ENCODE data around the gene ALDH1A1. TPM values are rescaled to one million over a fixed set of nuclear protein-coding genes. Genes with fewer than 3 reads are reported as not detected.

The ALDH1A1 gene
- total RNA-seq, 1 experiment from 2014 or later, result 1.9 TPM

GRCh38 chr9:72919246-72919945 is 33.5 kb downstream of the ALDH1A1 start:
- ATAC-seq, result no peak
- Mint-ChIP-seq H3K27me3 (ENCODE audit: low read depth) (no peaks in the 10 kb centered on the region), H3K36me3 (no peaks in the 10 kb centered on the region), H3K9me3 (no peaks in the 10 kb centered on the region), H3K27ac (no peak overlapping the region), H3K4me1 (peaks cover 10% of the 10 kb centered on the region; the same call in 1 of the 2 replicates), H3K4me3 (no peak overlapping the region)
- CTCF ChIA-PET, result interaction anchor here (1.4 kb wide), 1 partner anchor 11 kb away, joined by 7 read pairs; no protein-coding TSS in a partner anchor
- no peak for DNase-seq (ENCODE audit: low spot score)
- POLR2A ChIA-PET, result no interaction called here
- TF ChIP-seq ZNF263 (CRISPR knock-in tag; IDR thresholded peaks at IDR 0.05; ENCODE audit: low read depth), result no peak
- TF ChIP-seq ZNF416 (CRISPR knock-in tag; IDR thresholded peaks at IDR 0.05), result no peak
- TF ChIP-seq MYBL2 (CRISPR knock-in tag; IDR thresholded peaks at IDR 0.05), result no peak
- TF ChIP-seq SP1 (CRISPR knock-in tag; conservative IDR thresholded peaks at IDR 0.05), result no peak
- TF ChIP-seq, protein P1, sequence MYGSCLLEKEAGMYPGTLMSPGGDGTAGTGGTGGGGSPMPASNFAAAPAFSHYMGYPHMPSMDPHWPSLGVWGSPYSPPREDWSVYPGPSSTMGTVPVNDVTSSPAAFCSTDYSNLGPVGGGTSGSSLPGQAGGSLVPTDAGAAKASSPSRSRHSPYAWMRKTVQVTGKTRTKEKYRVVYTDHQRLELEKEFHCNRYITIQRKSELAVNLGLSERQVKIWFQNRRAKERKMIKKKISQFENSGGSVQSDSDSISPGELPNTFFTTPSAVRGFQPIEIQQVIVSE (CRISPR knock-in tag; IDR thresholded peaks at IDR 0.05; ENCODE audit: borderline replicate concordance), result no peak
- no peak for TF ChIP-seq ZNF396 (CRISPR knock-in tag; IDR thresholded peaks at IDR 0.05; ENCODE audit: borderline replicate concordance)
- TF ChIP-seq, protein P2, sequence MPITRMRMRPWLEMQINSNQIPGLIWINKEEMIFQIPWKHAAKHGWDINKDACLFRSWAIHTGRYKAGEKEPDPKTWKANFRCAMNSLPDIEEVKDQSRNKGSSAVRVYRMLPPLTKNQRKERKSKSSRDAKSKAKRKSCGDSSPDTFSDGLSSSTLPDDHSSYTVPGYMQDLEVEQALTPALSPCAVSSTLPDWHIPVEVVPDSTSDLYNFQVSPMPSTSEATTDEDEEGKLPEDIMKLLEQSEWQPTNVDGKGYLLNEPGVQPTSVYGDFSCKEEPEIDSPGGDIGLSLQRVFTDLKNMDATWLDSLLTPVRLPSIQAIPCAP (CRISPR knock-in tag; IDR thresholded peaks at IDR 0.05), result no peak
- no peak for TF ChIP-seq KAT7 (CRISPR knock-in tag; IDR thresholded peaks at IDR 0.05; ENCODE audit: borderline replicate concordance)
- TF ChIP-seq HMGA2 (CRISPR knock-in tag; IDR thresholded peaks at IDR 0.05), result no peak
- TF ChIP-seq, protein P3, sequence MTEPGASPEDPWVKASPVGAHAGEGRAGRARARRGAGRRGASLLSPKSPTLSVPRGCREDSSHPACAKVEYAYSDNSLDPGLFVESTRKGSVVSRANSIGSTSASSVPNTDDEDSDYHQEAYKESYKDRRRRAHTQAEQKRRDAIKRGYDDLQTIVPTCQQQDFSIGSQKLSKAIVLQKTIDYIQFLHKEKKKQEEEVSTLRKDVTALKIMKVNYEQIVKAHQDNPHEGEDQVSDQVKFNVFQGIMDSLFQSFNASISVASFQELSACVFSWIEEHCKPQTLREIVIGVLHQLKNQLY (CRISPR knock-in tag; IDR thresholded peaks at IDR 0.05), result no peak

- CTCF ChIA-PET, result interaction anchor here (0.9 to 1.4 kb wide), 2 partner anchors 13 to 74 kb away, joined by 3 to 7 read pairs; no protein-coding TSS in a partner anchor
- TF ChIP-seq, protein P4, sequence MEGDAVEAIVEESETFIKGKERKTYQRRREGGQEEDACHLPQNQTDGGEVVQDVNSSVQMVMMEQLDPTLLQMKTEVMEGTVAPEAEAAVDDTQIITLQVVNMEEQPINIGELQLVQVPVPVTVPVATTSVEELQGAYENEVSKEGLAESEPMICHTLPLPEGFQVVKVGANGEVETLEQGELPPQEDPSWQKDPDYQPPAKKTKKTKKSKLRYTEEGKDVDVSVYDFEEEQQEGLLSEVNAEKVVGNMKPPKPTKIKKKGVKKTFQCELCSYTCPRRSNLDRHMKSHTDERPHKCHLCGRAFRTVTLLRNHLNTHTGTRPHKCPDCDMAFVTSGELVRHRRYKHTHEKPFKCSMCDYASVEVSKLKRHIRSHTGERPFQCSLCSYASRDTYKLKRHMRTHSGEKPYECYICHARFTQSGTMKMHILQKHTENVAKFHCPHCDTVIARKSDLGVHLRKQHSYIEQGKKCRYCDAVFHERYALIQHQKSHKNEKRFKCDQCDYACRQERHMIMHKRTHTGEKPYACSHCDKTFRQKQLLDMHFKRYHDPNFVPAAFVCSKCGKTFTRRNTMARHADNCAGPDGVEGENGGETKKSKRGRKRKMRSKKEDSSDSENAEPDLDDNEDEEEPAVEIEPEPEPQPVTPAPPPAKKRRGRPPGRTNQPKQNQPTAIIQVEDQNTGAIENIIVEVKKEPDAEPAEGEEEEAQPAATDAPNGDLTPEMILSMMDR (IDR thresholded peaks at IDR 0.05), result no peak
- no peak for TF ChIP-seq CBFB (CRISPR knock-in tag; IDR thresholded peaks at IDR 0.05; ENCODE audit: low read depth)
- TF ChIP-seq, protein P5, sequence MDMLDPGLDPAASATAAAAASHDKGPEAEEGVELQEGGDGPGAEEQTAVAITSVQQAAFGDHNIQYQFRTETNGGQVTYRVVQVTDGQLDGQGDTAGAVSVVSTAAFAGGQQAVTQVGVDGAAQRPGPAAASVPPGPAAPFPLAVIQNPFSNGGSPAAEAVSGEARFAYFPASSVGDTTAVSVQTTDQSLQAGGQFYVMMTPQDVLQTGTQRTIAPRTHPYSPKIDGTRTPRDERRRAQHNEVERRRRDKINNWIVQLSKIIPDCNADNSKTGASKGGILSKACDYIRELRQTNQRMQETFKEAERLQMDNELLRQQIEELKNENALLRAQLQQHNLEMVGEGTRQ (CRISPR knock-in tag; IDR thresholded peaks at IDR 0.05), result no peak
- ATAC-seq, result no peak
- no peaks in the 10 kb centered on the region for H3K27me3 Mint-ChIP-seq (ENCODE audit: low read depth)
- H3K4me1 Mint-ChIP-seq, result peaks cover 10% of the 10 kb centered on the region; the same call in 1 of the 2 replicates
- no peak for DNase-seq (ENCODE audit: low spot score)
- H3K9me3 Mint-ChIP-seq, result no peaks in the 10 kb centered on the region
- no peaks in the 10 kb centered on the region for H3K36me3 Mint-ChIP-seq
- POLR2A ChIA-PET, result interaction anchor here (0.7 kb wide), 1 partner anchor 9 kb away, joined by 7 read pairs; no protein-coding TSS in a partner anchor
- no peak overlapping the region for H3K4me3 Mint-ChIP-seq
- H3K27ac Mint-ChIP-seq, result no peak overlapping the region
Measured at GRCh38 chr9:72917892-72918509, 34.9 kb downstream of the ALDH1A1 start.

- Mint-ChIP-seq H3K9me3 (no peaks in the 10 kb centered on the region), H3K36me3 (no peaks in the 10 kb centered on the region), H3K4me1 (peaks cover 16% of the 10 kb centered on the region), H3K27me3 (ENCODE audit: low read depth) (no peaks in the 10 kb centered on the region), H3K4me3 (no peak overlapping the region), H3K27ac (no peak overlapping the region)
- ATAC-seq (no peak), DNase-seq (ENCODE audit: low spot score) (no peak)
- ChIA-PET CTCF (no interaction called here), POLR2A (no interaction called here)
- TF ChIP-seq ATF2 (CRISPR knock-in tag; IDR thresholded peaks at IDR 0.05; ENCODE audit: borderline replicate concordance, low read depth), result no peak
- no peak for TF ChIP-seq CREM (CRISPR knock-in tag; IDR thresholded peaks at IDR 0.05)
- no peak for TF ChIP-seq NFYB (CRISPR knock-in tag; conservative IDR thresholded peaks at IDR 0.05; ENCODE audit: low read depth)
- no peak for TF ChIP-seq MYBL2 (CRISPR knock-in tag; IDR thresholded peaks at IDR 0.05)
- TF ChIP-seq ZNF423 (CRISPR knock-in tag; IDR thresholded peaks at IDR 0.05), result no peak
- TF ChIP-seq SMAD4 (CRISPR knock-in tag; IDR thresholded peaks at IDR 0.05), result no peak
- TF ChIP-seq AFF4 (CRISPR knock-in tag; IDR thresholded peaks at IDR 0.05; ENCODE audit: borderline replicate concordance), result no peak
- TF ChIP-seq JAZF1 (CRISPR knock-in tag; IDR thresholded peaks at IDR 0.05), result no peak
- TF ChIP-seq SP1 (CRISPR knock-in tag; conservative IDR thresholded peaks at IDR 0.05), result no peak
- TF ChIP-seq KAT7 (CRISPR knock-in tag; IDR thresholded peaks at IDR 0.05; ENCODE audit: borderline replicate concordance), result no peak
Measured at GRCh38 chr9:72915659-72916058, 37.2 kb downstream of the ALDH1A1 start.
